SJSA1 (cell line): ENCODE measurements around the gene TULP1. TPM values are rescaled to one million over a fixed set of nuclear protein-coding genes. Genes with fewer than 3 reads are reported as not detected.

ENCODE experiments used
- total RNA-seq: library from RNA; depleted of rRNA; stranded (reverse); fragments of >200 nt; shearing (Covaris generic); gene quantifications from 2 replicates; pipeline ENCODE4 v1.2.3, GENCODE V29; 2014; rRNA removed

TULP1 gene
- total RNA-seq, 1 experiment from 2014 or later = not detected

Other genes starting within 250 kb of the TULP1 start
- 0.05 TPM in 1 of 2 replicates, not detected in the other for gene DEF6, start 215.1 kb downstream of the TULP1 start, total RNA-seq
- gene PPARD, start 170.3 kb downstream of the TULP1 start, total RNA-seq = 7.4 and 10.3 TPM in 2 replicates
- gene FANCE, start 60.6 kb downstream of the TULP1 start, total RNA-seq = 16.3 and 20.2 TPM in 2 replicates
- 983 and 1,383 TPM in 2 replicates for gene RPL10A, start 44.5 kb downstream of the TULP1 start, total RNA-seq
- 14.5 and 24.4 TPM in 2 replicates for gene TEAD3, start 15.8 kb downstream of the TULP1 start, total RNA-seq
- 0.29 and 0.50 TPM in 2 replicates for gene FKBP5, start 176.0 kb upstream of the TULP1 start, total RNA-seq
- gene ARMC12, start 224.1 kb upstream of the TULP1 start, total RNA-seq = not detected in 2 replicates